ENCODE data around the gene HADHB.

DNA sequence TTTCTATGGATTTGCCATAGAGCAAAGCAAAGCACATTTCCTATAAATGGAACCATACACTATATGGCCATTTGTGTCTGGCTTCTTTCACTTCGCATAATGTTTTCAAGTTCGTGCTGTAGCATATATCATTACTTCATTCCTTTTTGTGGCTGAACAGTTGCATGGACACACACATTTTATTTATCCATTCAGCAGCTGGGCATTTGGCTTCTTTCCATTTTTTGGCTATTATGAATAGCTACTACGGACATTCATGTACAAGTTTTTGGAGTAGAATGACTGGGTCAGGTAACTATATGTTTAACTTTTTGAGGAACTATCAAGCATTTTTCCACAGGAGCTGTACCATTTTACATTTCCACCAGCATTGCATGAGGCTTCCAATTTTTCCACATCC is 90.5 kb downstream of the HADHB start:
- TF ChIP-seq HNF1A (IDR thresholded peaks at IDR 0.05; ENCODE audit: low read depth) (no peak), HNF1A (CRISPR knock-in tag; IDR thresholded peaks at IDR 0.05; ENCODE audit: borderline replicate concordance) (no peak), GTF2F1 (IDR thresholded peaks at IDR 0.05; ENCODE audit: low read length) (no peak), POLR2A (IDR thresholded peaks at IDR 0.05; ENCODE audit: insufficient read depth in 1 of 2, low read depth in 2 of 2, low read length in 2 of 2) (no peak), EHMT2 (IDR thresholded peaks at IDR 0.05; ENCODE audit: borderline replicate concordance, low read depth, low read length) (no peak)
